SK-N-SH (cell line): ENCODE data around the gene NYAP1.

Experiments used
- EP300 ChIP-seq, 2 experiments: IDR thresholded peaks; 2 replicates each; pipeline versions ENCODE4 v1.4.0 to v1.6.1; 2012; ENCODE audit warnings: borderline replicate concordance in 1 of 2, low read depth in 1 of 2, low read length in 1 of 2
- EZH2phosphoT487 ChIP-seq: fragments of 200-600 bp; sonication (generic); IDR thresholded peaks from 2 replicates; pipeline ENCODE4 v1.6.1; 2017; ENCODE audit warnings: low read depth, mixed run types, mild to moderate bottlenecking, antibody characterized with exemption, moderate library complexity, borderline replicate concordance
- FOXM1 ChIP-seq: IDR thresholded peaks from 2 replicates; pipeline ENCODE4 v1.4.0; 2012; ENCODE audit warnings: low read depth, mild to moderate bottlenecking
- MXI1 ChIP-seq: IDR thresholded peaks from 2 replicates; pipeline ENCODE4 v1.6.1; 2012; ENCODE audit warnings: mild to moderate bottlenecking, low read depth, low read length, improper control_type of control experiment
- POLR2AphosphoS5 ChIP-seq: IDR thresholded peaks from 2 replicates; pipeline ENCODE4 v1.6.1; 2012; ENCODE audit warnings: low read depth, low read length
- RAD21 ChIP-seq: IDR thresholded peaks from 2 replicates; pipeline ENCODE4 v1.6.1; 2012; ENCODE audit warnings: mild to moderate bottlenecking, low read length
- SMC3 ChIP-seq: IDR thresholded peaks from 2 replicates; pipeline ENCODE4 v1.6.1; 2012; ENCODE audit warnings: low read depth, low read length, improper control_type of control experiment
- YY1 ChIP-seq: IDR thresholded peaks from 2 replicates; pipeline ENCODE4 v1.4.0; 2012; ENCODE audit warnings: low read depth, mild to moderate bottlenecking
- TF ChIP-seq, protein P1 (sequence below): fragments of 200-600 bp; sonication (generic); IDR thresholded peaks from 2 replicates; pipeline ENCODE4 v1.6.1; 2017; ENCODE audit warnings: antibody characterized with exemption, mild to moderate bottlenecking, moderate library complexity
- TF ChIP-seq, protein P2 (sequence below): IDR thresholded peaks from 2 replicates; pipeline ENCODE4 v1.6.1; 2012; ENCODE audit warnings: mild to moderate bottlenecking, low read depth, low read length, moderate library complexity
- TF ChIP-seq, protein P3 (sequence below): IDR thresholded peaks from 2 replicates; pipeline ENCODE4 v1.4.0; 2012; ENCODE audit warnings: low read depth

DNA sequence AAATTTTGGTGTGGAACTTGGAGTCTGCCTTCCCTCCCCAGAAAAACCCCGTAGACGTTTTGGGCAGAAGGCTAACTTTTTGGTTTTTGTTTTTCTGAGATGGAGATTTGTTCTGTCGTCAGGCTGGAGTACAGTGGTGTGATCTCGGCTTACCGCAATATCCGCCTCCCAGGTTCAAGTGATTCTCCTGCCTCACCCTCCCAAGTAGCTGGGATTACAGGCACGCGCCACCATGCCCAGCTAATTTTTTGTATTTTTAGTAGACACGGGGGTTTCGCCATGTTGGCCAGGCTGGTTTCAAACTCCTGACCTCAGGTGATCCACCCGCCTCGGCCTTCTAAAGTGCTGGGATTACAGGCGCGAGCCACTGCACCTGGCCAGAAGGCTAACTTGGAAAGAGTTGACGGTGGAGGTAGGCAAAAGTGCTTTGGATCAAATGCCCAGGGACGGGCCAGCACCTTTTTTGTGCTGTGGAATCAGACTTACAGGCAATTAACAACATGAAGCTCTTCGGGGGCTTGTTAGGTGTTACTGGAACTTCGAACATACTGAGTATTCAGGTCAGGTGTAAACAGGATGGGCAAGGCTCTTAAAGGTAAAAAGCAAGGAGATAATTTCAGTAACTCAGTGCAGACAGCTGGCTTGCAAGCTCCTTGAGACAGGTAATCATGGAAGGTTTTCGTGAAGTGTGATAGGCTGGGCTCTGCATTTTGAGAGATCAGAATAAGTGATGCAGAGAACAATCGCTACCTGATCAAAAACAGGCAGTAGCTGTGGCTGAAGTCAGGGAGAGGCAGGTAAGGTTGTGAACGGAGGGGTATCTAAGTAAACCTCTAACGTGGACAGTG, 49.2 kb upstream of the NYAP1 start:
- TF ChIP-seq EP300 (IDR thresholded peaks at IDR 0.05; ENCODE audit: borderline replicate concordance in 1 of 2, low read depth in 1 of 2, low read length in 1 of 2) (no peak), EZH2phosphoT487 (no peak), SMC3 (no peak), FOXM1 (no peak), POLR2AphosphoS5 (no peak; the same call in 1 of the 2 replicates), YY1 (no peak), RAD21 (no peak), MXI1 (no peak)
- TF ChIP-seq, protein P1, sequence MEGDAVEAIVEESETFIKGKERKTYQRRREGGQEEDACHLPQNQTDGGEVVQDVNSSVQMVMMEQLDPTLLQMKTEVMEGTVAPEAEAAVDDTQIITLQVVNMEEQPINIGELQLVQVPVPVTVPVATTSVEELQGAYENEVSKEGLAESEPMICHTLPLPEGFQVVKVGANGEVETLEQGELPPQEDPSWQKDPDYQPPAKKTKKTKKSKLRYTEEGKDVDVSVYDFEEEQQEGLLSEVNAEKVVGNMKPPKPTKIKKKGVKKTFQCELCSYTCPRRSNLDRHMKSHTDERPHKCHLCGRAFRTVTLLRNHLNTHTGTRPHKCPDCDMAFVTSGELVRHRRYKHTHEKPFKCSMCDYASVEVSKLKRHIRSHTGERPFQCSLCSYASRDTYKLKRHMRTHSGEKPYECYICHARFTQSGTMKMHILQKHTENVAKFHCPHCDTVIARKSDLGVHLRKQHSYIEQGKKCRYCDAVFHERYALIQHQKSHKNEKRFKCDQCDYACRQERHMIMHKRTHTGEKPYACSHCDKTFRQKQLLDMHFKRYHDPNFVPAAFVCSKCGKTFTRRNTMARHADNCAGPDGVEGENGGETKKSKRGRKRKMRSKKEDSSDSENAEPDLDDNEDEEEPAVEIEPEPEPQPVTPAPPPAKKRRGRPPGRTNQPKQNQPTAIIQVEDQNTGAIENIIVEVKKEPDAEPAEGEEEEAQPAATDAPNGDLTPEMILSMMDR = no peak
- TF ChIP-seq, protein P2, sequence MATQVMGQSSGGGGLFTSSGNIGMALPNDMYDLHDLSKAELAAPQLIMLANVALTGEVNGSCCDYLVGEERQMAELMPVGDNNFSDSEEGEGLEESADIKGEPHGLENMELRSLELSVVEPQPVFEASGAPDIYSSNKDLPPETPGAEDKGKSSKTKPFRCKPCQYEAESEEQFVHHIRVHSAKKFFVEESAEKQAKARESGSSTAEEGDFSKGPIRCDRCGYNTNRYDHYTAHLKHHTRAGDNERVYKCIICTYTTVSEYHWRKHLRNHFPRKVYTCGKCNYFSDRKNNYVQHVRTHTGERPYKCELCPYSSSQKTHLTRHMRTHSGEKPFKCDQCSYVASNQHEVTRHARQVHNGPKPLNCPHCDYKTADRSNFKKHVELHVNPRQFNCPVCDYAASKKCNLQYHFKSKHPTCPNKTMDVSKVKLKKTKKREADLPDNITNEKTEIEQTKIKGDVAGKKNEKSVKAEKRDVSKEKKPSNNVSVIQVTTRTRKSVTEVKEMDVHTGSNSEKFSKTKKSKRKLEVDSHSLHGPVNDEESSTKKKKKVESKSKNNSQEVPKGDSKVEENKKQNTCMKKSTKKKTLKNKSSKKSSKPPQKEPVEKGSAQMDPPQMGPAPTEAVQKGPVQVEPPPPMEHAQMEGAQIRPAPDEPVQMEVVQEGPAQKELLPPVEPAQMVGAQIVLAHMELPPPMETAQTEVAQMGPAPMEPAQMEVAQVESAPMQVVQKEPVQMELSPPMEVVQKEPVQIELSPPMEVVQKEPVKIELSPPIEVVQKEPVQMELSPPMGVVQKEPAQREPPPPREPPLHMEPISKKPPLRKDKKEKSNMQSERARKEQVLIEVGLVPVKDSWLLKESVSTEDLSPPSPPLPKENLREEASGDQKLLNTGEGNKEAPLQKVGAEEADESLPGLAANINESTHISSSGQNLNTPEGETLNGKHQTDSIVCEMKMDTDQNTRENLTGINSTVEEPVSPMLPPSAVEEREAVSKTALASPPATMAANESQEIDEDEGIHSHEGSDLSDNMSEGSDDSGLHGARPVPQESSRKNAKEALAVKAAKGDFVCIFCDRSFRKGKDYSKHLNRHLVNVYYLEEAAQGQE = no peak
- TF ChIP-seq, protein P3, sequence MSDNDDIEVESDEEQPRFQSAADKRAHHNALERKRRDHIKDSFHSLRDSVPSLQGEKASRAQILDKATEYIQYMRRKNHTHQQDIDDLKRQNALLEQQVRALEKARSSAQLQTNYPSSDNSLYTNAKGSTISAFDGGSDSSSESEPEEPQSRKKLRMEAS = no peak
